Stimulated activated CD4-positive, alpha-beta T cell treated with anti-CD3 and anti-CD28 coated beads, Interleukin-4, amount 100 ng/mL, for 48 hours (primary cell): ENCODE results near the gene SOX9.

Experiments
- DNase-seq, 2 donors: peaks; one replicate each; pipeline ENCODE4 v3.0.0-alpha.2; 2020; ENCODE audit warnings: low read depth in 2 of 2

SOX9 gene

DNA sequence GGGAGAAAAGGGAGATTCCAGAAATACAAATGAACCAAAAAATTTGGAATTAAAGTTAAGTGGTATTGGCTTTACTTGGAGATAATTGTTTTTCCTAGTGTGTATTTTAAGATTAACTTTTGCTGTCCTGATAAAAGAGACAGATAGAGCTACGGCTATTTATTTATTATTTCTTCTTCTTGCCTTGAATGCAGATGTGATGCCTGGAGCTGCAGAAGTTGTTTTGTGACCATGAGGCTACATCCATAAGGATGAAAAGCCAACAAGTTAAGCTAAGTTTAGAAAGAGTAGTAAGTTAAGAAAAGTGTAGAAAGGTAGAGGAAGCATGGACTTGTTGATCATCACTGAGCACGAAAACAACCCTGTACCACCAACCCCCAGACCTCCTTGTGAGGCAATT is 41.7 kb downstream of the SOX9 start:
- DNase-seq, result no peak

DNA sequence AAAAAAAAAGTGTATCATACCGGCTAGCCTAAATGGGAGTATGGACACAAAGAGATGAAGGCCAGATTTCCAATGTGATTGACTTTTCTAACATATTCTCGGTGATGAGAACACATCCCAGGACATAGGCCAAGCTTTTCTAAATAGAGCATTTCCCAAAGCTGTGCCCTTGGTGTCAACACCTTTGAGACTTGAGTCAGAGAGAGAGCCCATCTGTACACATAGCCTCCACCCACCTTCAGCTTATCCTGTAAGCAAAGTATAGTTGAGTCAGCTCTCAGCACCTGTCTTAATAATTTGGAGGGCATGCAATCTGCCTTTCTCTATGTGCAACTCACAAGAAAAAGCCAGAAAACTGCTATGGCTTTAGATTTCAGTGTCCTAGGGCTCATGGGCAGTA is 42.7 kb downstream of the SOX9 start:
- DNase-seq, result no peak

DNA sequence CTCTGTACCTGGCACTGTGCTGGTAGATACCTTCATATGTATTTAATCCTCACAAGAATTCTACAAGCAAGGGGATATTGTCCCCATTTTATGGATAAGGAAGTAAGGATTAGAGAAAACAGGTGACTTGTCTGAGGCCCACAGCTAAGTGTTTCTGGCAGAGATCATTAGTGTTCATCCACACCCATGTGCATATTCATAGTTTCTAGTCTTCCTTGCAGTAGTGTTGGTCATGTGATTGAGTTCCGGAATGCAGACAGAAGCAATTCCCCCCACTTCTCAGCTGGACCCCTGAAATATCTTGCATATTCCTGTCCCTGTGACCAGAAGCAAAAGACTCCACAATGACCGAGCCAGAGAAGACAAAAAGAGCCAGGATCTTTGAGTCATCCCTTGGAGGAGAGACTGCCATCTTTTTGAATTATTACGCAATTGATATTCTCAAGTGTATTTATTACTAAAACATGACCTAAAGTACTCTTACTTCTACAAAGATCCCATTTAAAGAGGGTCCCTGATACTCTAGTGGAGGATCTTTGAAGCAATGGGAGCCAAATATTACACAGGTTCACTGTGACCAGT is 43.4 kb downstream of the SOX9 start:
- no peak for DNase-seq

DNA sequence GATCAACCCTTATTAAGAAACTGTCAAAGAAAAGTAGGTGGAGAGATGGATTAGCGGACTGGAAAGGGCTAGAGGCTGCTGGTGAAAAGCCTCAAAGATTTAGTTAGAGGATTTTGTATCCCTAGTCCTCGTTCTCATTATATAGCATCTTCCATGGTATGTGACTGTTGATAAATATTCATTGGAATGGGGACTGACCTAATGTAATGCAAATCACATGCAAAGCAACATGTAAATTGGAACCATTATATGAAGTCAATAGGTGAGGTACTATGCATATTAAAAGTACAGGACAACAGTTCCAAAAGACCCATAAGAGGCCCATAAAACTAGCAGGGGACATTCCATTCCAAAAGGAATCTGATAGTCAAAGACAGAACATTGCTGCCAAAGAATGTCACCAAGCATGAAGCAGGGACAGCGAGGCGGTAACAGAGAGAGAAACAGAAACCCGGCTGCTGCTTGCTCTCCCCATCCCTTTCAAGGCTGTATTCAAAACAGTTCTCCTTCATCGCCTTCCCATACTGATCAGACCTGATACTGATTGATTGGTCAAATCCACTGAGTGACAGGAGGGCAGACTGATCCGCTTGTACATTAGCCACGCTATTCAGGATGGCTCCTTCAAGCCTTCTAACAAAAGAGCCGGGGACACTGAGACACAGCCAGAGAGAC is 44.5 kb downstream of the SOX9 start:
- DNase-seq, result no peak

DNA sequence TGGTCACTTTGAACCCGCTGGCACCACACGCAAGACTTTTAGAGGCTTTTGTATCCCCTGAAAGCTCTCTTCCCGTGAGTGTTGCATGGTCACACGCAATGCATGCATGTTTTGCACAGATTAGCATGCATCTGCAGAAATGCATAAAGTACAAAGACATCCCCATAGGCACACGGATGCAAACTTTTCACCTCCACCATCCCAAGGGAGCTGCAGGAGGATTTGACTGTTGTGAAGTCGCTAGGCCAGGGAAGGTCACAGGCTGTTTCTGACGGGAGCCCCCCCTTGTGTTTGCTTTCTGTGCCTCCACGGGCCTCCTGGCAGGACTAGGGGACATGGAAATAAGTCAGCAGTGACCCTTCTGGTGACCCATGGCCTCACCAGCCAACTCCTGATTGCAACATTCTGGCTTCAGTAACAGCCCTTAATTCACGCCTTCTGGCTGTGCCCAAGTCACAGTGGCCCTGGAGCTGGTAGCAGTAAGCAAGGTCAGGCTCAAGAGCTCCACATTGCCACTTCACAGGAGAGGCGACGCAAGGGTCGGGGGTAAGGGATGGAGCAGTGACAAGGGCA is 45.1 kb downstream of the SOX9 start:
- DNase-seq, result no peak

DNA sequence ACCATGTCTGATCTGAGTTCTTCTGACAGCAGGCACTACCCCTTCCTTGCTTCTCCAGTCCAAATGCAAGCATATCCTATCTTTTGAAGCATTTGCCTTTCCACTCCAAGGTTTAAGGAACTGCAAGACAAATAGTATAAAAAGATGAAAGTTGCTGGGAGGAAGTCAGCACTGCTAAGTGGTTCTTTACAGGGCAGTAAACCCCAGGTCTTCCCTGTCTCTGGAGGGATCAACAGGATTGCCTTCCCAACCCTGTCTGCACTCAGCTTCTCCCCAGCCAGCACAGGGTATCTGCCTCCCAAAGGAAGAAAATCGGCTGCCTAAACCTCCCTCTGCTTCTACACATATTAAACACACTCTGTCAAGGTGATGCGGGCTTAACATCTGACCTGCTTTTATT is 46.8 kb downstream of the SOX9 start:
- no peak for DNase-seq

DNA sequence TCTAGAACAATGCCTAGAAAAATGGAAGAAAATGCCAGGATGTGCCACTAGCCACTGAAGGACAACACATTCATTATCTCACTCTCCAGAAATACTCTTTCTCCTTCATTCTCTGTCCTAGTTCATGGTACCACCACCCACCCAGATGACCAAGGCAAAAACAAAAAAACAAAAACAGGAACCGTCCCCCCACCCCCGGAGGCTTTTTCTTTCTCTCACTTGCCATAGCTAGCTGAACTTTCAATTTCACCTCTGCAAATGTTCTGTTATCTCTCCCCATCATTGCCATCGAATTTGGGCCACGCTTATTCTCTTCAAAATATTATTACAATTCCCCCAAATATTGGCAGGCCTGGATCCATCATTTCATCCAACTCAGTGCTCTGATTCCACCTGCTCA is 49.0 kb downstream of the SOX9 start:
- no peak for DNase-seq

DNA sequence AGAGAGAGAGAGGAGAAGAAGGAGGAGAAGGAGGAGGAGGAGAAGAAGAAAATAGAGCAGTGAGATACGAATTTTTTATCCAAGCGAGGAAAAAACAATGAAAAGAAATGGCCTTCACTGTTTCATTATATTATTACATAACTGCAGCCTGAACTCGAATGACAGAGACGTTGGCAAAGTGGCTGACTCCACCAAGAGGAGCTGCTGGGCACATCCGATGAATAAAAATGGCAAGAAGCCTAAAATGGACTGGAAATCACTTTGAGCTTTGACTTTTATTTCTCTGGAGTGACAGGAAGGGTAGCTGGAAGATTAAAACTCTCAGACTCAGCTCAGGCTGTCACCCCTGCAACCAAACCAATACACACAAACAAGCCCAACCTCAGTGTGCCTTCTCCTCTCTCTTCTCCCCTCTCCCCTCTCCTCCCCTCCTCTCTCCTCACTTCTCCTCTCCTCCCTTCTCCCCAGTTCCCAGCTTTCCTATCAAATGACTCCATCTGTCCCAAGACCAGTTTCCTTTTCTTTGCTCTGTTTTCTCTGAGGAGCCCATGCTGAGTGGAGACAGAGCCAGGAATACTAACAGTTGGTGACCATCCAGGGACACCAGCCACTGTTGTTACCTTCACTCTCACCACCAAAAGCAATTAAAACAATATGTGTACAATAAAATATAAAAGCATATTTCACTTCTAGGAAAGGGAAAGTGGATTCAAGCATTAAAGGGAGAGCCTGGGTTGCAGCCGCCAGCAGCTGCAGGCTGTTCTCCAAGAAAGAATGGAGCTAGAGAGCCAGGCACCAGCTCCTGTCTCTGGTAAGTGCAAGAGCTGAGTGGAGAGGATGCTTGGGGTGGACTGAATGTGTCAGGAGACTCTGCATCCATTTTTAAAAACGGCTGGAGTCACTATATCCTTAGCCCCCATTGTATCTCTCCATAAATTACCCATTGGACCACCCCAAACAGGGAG is 51.2 kb downstream of the SOX9 start:
- no peak for DNase-seq

DNA sequence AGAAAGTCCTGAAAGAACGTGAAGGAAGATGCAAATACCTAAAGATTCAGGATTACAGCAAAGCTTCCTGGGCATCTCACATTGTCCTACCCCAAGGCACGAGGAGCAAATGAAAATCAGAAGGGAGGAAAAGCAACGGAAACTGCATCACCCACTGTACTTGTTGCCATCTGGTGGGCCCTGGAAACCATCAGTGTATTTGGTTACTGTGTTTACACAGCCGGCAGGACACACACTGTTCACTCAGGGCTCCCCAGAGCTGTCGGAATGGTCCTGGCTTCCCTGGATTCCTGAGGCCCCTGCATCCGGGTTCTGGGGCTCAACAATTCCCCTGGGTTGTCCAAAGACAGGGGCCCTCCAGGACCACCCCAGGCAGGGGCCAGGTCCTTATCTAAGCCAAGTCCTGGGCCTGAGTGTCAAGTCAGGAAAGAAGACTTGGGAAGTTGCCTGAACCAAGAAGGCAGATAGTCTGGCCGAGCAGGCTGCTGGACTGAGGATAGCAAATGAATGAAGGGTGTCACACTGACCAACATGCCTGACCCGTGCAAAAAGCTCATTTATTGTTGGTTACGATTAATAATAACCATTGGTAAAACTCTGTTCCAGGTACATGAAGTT is 52.8 kb downstream of the SOX9 start:
- no peak for DNase-seq

DNA sequence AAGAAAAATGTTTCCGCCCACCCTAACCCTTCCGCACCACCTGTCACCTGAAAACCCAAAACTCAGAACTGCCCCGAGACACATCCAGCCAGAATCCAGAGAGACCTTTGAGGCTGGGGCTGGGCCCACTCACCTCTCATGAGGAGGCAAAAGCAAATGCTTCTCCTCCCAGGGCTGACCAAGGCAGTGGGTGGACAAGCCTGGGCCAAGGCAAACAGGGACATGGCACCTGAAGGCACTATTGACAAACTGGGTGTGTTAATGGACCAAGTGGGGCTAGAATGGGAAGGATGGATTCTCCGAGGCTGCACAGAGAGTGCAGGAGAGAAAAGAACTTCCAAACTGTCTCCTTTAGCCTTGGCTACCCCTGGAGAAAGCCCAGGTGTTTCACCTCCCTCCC is 54.4 kb downstream of the SOX9 start:
- no peak for DNase-seq
